ENCODE measurements around the gene AMT. TPM values are rescaled to one million over a fixed set of nuclear protein-coding genes. Genes with fewer than 3 reads are reported as not detected.
"Not testable (repeated sequence)": the region's sequence is repeated elsewhere in the genome, so short reads cannot be mapped to it uniquely, and the experiment has no call there.

The AMT gene
- total RNA-seq, 1 donor from 2014 or later: 20.7 TPM

- DNase-seq (ENCODE audit: low spot score): no peak
Observed at GRCh38 chr3:49424816-49425215, 2.5 kb upstream of the AMT start.

GRCh38 chr3:49421890-49422378 lies 339 bp downstream of the AMT start:
- DNase-seq (ENCODE audit: low spot score): no peak

GRCh38 chr3:49417516-49418120 lies 4.7 kb downstream of the AMT start:
- DNase-seq (ENCODE audit: low spot score): no peak

- DNase-seq (ENCODE audit: low spot score): no peak
Observed at GRCh38 chr3:49416867-49417266, 5.4 kb downstream of the AMT start.

GRCh38 chr3:49415931-49416601 lies 6.2 kb downstream of the AMT start:
- no peak for DNase-seq (ENCODE audit: low spot score)

- no peak for DNase-seq (ENCODE audit: low spot score)
Observed at GRCh38 chr3:49414753-49415152, 7.5 kb downstream of the AMT start.

- no peak for DNase-seq (ENCODE audit: low spot score)
Observed at GRCh38 chr3:49413338-49413734, 8.9 kb downstream of the AMT start.

- DNase-seq (ENCODE audit: low spot score): no peak
Observed at GRCh38 chr3:49412632-49413337, 9.5 kb downstream of the AMT start.

GRCh38 chr3:49411968-49412631 lies 10.2 kb downstream of the AMT start, which contains the start of the genes RHOA and TCTA:
TSS of gene RHOA (minus strand) at chr3:49411976. CDS start at chr3:49375589, 36,387 bp downstream.
TSS of gene TCTA (plus strand) at chr3:49412423. CDS start at chr3:49412427, 4 bp downstream.
- DNase-seq (ENCODE audit: low spot score): peak; percentile 100

GRCh38 chr3:49411535-49411967 lies 10.7 kb downstream of the AMT start:
- DNase-seq (ENCODE audit: low spot score): peak; percentile 35

GRCh38 chr3:49410846-49411534 lies 11.3 kb downstream of the AMT start:
- DNase-seq (ENCODE audit: low spot score): no peak

- DNase-seq (ENCODE audit: low spot score): no peak
Observed at GRCh38 chr3:49410066-49410845, 12.0 kb downstream of the AMT start.

GRCh38 chr3:49406571-49407565 lies 15.4 kb downstream of the AMT start:
- DNase-seq (ENCODE audit: low spot score): no peak

GRCh38 chr3:49405570-49405969 lies 16.7 kb downstream of the AMT start:
- not testable (repeated sequence) for DNase-seq (ENCODE audit: low spot score)

- no peak for DNase-seq (ENCODE audit: low spot score)
Observed at GRCh38 chr3:49403891-49404290, 18.4 kb downstream of the AMT start.

GRCh38 chr3:49401766-49402165 lies 20.5 kb downstream of the AMT start:
- no peak for DNase-seq (ENCODE audit: low spot score)

- no peak for DNase-seq (ENCODE audit: low spot score)
Observed at GRCh38 chr3:49399461-49399860, 22.8 kb downstream of the AMT start.

- DNase-seq (ENCODE audit: low spot score): no peak
Observed at GRCh38 chr3:49397470-49397869, 24.8 kb downstream of the AMT start.

GRCh38 chr3:49391310-49391709 lies 31.0 kb downstream of the AMT start:
- not testable (repeated sequence) for DNase-seq (ENCODE audit: low spot score)

Data from mucosa of gallbladder (tissue), 1 donor.